Measurements from ENCODE around the gene ACTR2. TPM values are rescaled to one million over a fixed set of nuclear protein-coding genes. Genes with fewer than 3 reads are reported as not detected.
"Not testable (repeated sequence)": the region's sequence is repeated elsewhere in the genome, so short reads cannot be mapped to it uniquely, and the experiment has no call there.

Gene ACTR2
- total RNA-seq, 2 donors from 2014 or later = 254 to 256 TPM

DNA sequence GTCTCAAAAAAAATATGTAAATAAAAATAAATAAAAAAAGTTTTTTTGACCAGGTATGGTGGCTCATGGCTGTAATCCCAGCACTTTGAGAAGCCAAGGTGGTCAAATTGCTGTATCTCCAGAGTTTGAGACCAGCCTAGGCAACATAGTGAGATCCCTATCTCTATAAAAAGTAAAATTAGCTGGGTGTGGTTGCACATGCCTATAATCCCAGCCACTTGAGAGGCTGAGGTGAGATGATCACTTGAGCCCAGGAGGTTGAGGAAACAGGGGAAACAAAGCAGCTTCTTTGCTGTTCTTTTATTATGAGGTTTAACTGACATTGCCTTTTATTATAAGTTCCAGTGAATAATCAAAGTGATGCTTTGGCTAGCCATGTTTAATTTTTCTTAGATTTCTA is 25.0 kb downstream of the ACTR2 start:
- peaks cover 19% of the 10 kb centered on the region for H3K4me1 Mint-ChIP-seq
- no peaks in the 10 kb centered on the region for H3K9me3 Mint-ChIP-seq
- TF ChIP-seq, protein P1, sequence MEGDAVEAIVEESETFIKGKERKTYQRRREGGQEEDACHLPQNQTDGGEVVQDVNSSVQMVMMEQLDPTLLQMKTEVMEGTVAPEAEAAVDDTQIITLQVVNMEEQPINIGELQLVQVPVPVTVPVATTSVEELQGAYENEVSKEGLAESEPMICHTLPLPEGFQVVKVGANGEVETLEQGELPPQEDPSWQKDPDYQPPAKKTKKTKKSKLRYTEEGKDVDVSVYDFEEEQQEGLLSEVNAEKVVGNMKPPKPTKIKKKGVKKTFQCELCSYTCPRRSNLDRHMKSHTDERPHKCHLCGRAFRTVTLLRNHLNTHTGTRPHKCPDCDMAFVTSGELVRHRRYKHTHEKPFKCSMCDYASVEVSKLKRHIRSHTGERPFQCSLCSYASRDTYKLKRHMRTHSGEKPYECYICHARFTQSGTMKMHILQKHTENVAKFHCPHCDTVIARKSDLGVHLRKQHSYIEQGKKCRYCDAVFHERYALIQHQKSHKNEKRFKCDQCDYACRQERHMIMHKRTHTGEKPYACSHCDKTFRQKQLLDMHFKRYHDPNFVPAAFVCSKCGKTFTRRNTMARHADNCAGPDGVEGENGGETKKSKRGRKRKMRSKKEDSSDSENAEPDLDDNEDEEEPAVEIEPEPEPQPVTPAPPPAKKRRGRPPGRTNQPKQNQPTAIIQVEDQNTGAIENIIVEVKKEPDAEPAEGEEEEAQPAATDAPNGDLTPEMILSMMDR (conservative IDR thresholded peaks at IDR 0.05) = no peak
- H3K27ac ChIP-seq (ENCODE audit: low read depth, low read length) = no peak overlapping the region
- H3K36me3 ChIP-seq (ENCODE audit: control insufficient read depth, insufficient read depth, low read length) = peaks cover 69% of the 10 kb centered on the region
- no peak overlapping the region for H3K27ac Mint-ChIP-seq
- peaks cover 44% of the 10 kb centered on the region for H3K36me3 Mint-ChIP-seq (ENCODE audit: low read depth)
- DNase-seq = no peak
- H3K4me1 ChIP-seq (ENCODE audit: control insufficient read depth, insufficient read depth, low read length) = peaks cover 9% of the 10 kb centered on the region
- no peak overlapping the region for H3K4me3 Mint-ChIP-seq
- no peaks in the 10 kb centered on the region for H3K27me3 Mint-ChIP-seq (ENCODE audit: insufficient read depth)
- no peaks in the 10 kb centered on the region for H3K9me3 ChIP-seq (ENCODE audit: control insufficient read depth, low read length)
- no peaks in the 10 kb centered on the region for H3K27me3 ChIP-seq (ENCODE audit: control insufficient read depth, insufficient read depth, low read length, poor library complexity, severe bottlenecking)
- no peak overlapping the region for H3K9ac ChIP-seq (ENCODE audit: extremely low read depth, low read length, poor library complexity, severe bottlenecking)
- no peak overlapping the region for H3K4me3 ChIP-seq (ENCODE audit: low read length)

DNA sequence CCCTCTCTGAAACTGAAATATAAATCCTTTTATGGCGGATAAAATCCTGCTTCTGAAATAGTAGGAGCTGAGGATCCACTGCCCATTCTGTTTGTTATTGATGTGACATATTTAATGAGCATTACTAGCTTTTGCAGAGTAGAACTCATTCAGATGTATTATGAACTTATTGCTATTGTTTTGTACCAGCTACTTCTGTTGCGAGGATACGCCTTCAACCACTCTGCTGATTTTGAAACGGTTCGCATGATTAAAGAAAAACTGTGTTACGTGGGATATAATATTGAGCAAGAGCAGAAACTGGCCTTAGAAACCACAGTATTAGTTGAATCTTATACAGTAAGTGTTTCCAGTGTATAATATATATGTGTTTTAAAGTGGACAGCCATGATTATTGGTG is 27.7 kb downstream of the ACTR2 start:
- no peaks in the 10 kb centered on the region for H3K27me3 Mint-ChIP-seq (ENCODE audit: insufficient read depth)
- peak overlapping the region; percentile 83 for H3K27ac Mint-ChIP-seq
- no peaks in the 10 kb centered on the region for H3K9me3 Mint-ChIP-seq
- Histone ChIP-seq H3K27me3 (ENCODE audit: control insufficient read depth, insufficient read depth, low read length, poor library complexity, severe bottlenecking) (no peaks in the 10 kb centered on the region), H3K9me3 (ENCODE audit: control insufficient read depth, low read length) (no peaks in the 10 kb centered on the region), H3K9ac (ENCODE audit: extremely low read depth, low read length, poor library complexity, severe bottlenecking) (no peak overlapping the region), H3K4me1 (ENCODE audit: control insufficient read depth, insufficient read depth, low read length) (peaks cover 9% of the 10 kb centered on the region), H3K27ac (ENCODE audit: low read depth, low read length) (no peak overlapping the region), H3K4me3 (ENCODE audit: low read length) (peak overlapping the region; percentile 18), H3K36me3 (ENCODE audit: control insufficient read depth, insufficient read depth, low read length) (peaks cover 62% of the 10 kb centered on the region)
- peaks cover 20% of the 10 kb centered on the region for H3K4me1 Mint-ChIP-seq
- no peak for DNase-seq
- 97 to 100% methylated on average over 2 to 6 of the region's 6 CpGs for WGBS, 2 experiments (ENCODE audit: insufficient coverage in 1 of 2, insufficient read length in 1 of 2)
- no peak overlapping the region for H3K4me3 Mint-ChIP-seq
- TF ChIP-seq, protein P1 (conservative IDR thresholded peaks at IDR 0.05) = no peak
- peaks cover 36% of the 10 kb centered on the region for H3K36me3 Mint-ChIP-seq (ENCODE audit: low read depth)

DNA sequence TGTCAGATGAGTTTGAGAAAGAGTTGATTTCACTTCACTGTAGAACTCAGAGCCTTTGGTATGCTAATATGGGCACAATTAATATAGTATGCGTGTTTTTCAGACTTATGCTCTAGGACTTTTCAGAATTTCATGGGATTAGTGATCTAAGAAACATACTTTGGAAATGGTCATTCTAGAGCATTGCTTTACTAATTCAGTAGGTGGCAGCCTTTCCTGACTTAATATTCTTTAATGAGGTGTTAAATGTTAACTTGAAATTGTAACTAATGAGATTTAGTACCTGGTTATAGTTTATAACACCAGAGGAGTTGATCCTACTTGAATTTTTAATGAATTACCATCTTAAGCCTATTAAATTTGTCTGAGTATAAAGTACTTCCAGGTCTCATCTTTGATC is 28.4 kb downstream of the ACTR2 start:
- WGBS, 2 experiments (ENCODE audit: insufficient coverage in 1 of 2, insufficient read length in 1 of 2) = 94 to 100% methylated on average over 1 of the region's 1 CpG
- Mint-ChIP-seq H3K27ac (no peak overlapping the region), H3K9me3 (no peaks in the 10 kb centered on the region), H3K4me1 (peaks cover 20% of the 10 kb centered on the region), H3K4me3 (no peak overlapping the region), H3K36me3 (ENCODE audit: low read depth) (peaks cover 34% of the 10 kb centered on the region), H3K27me3 (ENCODE audit: insufficient read depth) (no peaks in the 10 kb centered on the region)
- peaks cover 60% of the 10 kb centered on the region for H3K36me3 ChIP-seq (ENCODE audit: control insufficient read depth, insufficient read depth, low read length)
- H3K9ac ChIP-seq (ENCODE audit: extremely low read depth, low read length, poor library complexity, severe bottlenecking) = no peak overlapping the region
- no peak for DNase-seq
- peak overlapping the region; percentile 18 for H3K4me3 ChIP-seq (ENCODE audit: low read length)
- TF ChIP-seq, protein P1 (conservative IDR thresholded peaks at IDR 0.05) = peak; percentile 50
- no peak overlapping the region for H3K27ac ChIP-seq (ENCODE audit: low read depth, low read length)
- H3K4me1 ChIP-seq (ENCODE audit: control insufficient read depth, insufficient read depth, low read length) = peaks cover 9% of the 10 kb centered on the region
- H3K9me3 ChIP-seq (ENCODE audit: control insufficient read depth, low read length) = no peaks in the 10 kb centered on the region
- H3K27me3 ChIP-seq (ENCODE audit: control insufficient read depth, insufficient read depth, low read length, poor library complexity, severe bottlenecking) = no peaks in the 10 kb centered on the region

DNA sequence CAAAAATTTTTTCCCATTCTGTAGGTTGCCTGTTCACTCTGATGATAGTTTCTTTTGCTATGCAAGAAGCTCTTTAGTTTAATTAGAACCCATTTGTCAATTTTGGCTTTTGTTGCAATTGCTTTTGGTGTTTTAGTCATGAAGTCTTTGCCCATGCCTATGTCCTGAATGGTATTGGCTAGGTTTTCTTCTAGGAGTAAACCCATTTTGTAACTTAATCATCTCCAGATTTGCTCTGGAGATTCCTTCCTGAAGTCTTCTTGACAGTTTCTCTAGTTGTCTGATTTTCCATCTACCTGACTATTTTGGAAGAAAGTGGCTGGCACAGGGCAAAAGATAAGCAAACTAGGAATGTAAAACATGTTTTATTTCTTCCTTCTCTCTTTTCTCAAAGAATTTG is 30.2 kb downstream of the ACTR2 start:
- peak overlapping the region; percentile 67 for H3K27ac Mint-ChIP-seq
- H3K4me3 Mint-ChIP-seq; H3K4me3 ChIP-seq (ENCODE audit: low read length); H3K9ac ChIP-seq (ENCODE audit: extremely low read depth, low read length, poor library complexity, severe bottlenecking); H3K4me1 ChIP-seq (ENCODE audit: control insufficient read depth, insufficient read depth, low read length); H3K27me3 ChIP-seq (ENCODE audit: control insufficient read depth, insufficient read depth, low read length, poor library complexity, severe bottlenecking); H3K27ac ChIP-seq (ENCODE audit: low read depth, low read length); H3K9me3 ChIP-seq (ENCODE audit: control insufficient read depth, low read length); H3K27me3 Mint-ChIP-seq (ENCODE audit: insufficient read depth); DNase-seq; H3K9me3 Mint-ChIP-seq: not testable (repeated sequence)
- H3K36me3 ChIP-seq (ENCODE audit: control insufficient read depth, insufficient read depth, low read length) = peaks cover 61% of the 10 kb centered on the region
- H3K4me1 Mint-ChIP-seq = peaks cover 20% of the 10 kb centered on the region
- H3K36me3 Mint-ChIP-seq (ENCODE audit: low read depth) = peaks cover 30% of the 10 kb centered on the region
